ENCODE results near the gene PLCH1. TPM values are rescaled to one million over a fixed set of nuclear protein-coding genes. Genes with fewer than 3 reads are reported as not detected.

Gene PLCH1
- total and polyA plus RNA-seq, 2 of the 8 experiments (the other 6 are each of a cell fraction or from before 2014, with no cell fraction given) = 5.8 to 17.2 TPM

- CTCF ChIA-PET (ENCODE audit: partially characterized antibody) = interaction anchor here (0.9 to 1.2 kb wide), 3 partner anchors 88 to 270 kb away, joined by 3 read pairs; no protein-coding TSS in a partner anchor
- H3K18ac ChIP-seq (ENCODE audit: extremely low read depth, low read length) = no peak overlapping the region
- no peak overlapping the region for H2BK20ac ChIP-seq (ENCODE audit: low read length)
- H3K4me1 ChIP-seq (replicated peaks in 1 of 4; ENCODE audit: control insufficient read depth in 3 of 4, insufficient read depth in 4 of 4, low read length in 3 of 4) = no peaks in the 10 kb centered on the region
- POLR2A ChIA-PET (ENCODE audit: partially characterized antibody) = no interaction called here
- H3K56ac ChIP-seq (replicated peaks; ENCODE audit: insufficient read length, low read depth, low read length) = no peak overlapping the region
- no peak overlapping the region for H2BK5ac ChIP-seq (ENCODE audit: low read depth, low read length)
- H3K9ac ChIP-seq (replicated peaks in 1 of 4; ENCODE audit: extremely low read depth in 1 of 4, low read depth in 3 of 4, low read length in 3 of 4) = no peak overlapping the region
- no peak overlapping the region for H3K4me2 ChIP-seq (ENCODE audit: insufficient read depth in 1 of 2, low read depth in 2 of 2, low read length in 2 of 2)
- no peak overlapping the region for H3K4ac ChIP-seq (replicated peaks; ENCODE audit: insufficient read length, low read depth, low read length)
- H2AK5ac ChIP-seq (ENCODE audit: low read depth, low read length) = no peak overlapping the region
- H4K20me1 ChIP-seq (replicated peaks in 1 of 2; ENCODE audit: control insufficient read depth in 1 of 2, insufficient read depth in 2 of 2, low read length in 2 of 2) = no peaks in the 10 kb centered on the region
- no peaks in the 10 kb centered on the region for H3K9me3 ChIP-seq (ENCODE audit: insufficient read depth in 2 of 2, low read depth in 1 of 2, low read length in 1 of 2)
- H2AFZ ChIP-seq (ENCODE audit: low read length) = no peak overlapping the region
- no peaks in the 10 kb centered on the region for H3K23me2 ChIP-seq (ENCODE audit: low read depth, low read length)
- H2BK12ac ChIP-seq (ENCODE audit: low read depth, low read length) = no peak overlapping the region
- no peaks in the 10 kb centered on the region for H3K79me2 ChIP-seq (ENCODE audit: control insufficient read depth in 1 of 2, insufficient read depth in 2 of 2, low read length in 2 of 2)
- H4K8ac ChIP-seq (ENCODE audit: extremely low read depth, insufficient read depth, low read length) = no peak overlapping the region
- no peak overlapping the region for H3K27ac ChIP-seq (ENCODE audit: low read depth, low read length)
- no peaks in the 10 kb centered on the region for H3K79me1 ChIP-seq (ENCODE audit: low read depth, low read length)
- H4K5ac ChIP-seq (ENCODE audit: insufficient read length, low read depth, low read length) = no peak overlapping the region
- no peaks in the 10 kb centered on the region for H3K36me3 ChIP-seq (ENCODE audit: control insufficient read depth in 2 of 4, insufficient read depth in 4 of 4, low read length in 3 of 4)
- no peak overlapping the region for H2BK120ac ChIP-seq (replicated peaks; ENCODE audit: low read depth, low read length)
- no peak overlapping the region for H3K14ac ChIP-seq (ENCODE audit: insufficient read length)
- 90% methylated on average over 5 of the region's 5 CpGs; no CpG with 5 or more reads in 1 of the 2 experiments for WGBS, 2 experiments (ENCODE audit: extremely low coverage in 1 of 2, insufficient coverage in 1 of 2, insufficient read length in 1 of 2, insufficient replicate concordance in 2 of 2, low coverage in 1 of 2, low lambda C conversion rate in 2 of 2, missing lambda C conversion rate in 1 of 2)
- H3K23ac ChIP-seq (ENCODE audit: insufficient read length) = no peak overlapping the region
- no peak for FAIRE-seq
- H4K91ac ChIP-seq (replicated peaks; ENCODE audit: insufficient read length, low read length) = no peak overlapping the region
- no peaks in the 10 kb centered on the region for H3K27me3 ChIP-seq (replicated peaks in 1 of 4; ENCODE audit: control insufficient read depth in 3 of 4, extremely low read depth in 1 of 4, insufficient read depth in 3 of 4, low read length in 3 of 4)
- H2BK15ac ChIP-seq (ENCODE audit: low read length) = no peak overlapping the region
- DNase-seq (ENCODE audit: low read depth in 1 of 2, low spot score in 2 of 2) = no peak
- H3K4me3 ChIP-seq (ENCODE audit: extremely low read depth in 1 of 4, insufficient read depth in 2 of 4, low read depth in 3 of 4, low read length in 4 of 4) = no peak overlapping the region
- TF ChIP-seq CREB1 (IDR thresholded peaks at IDR 0.05) (no peak), TAF1 (IDR thresholded peaks at IDR 0.05; ENCODE audit: low read depth, low read length) (no peak), SIX5 (IDR thresholded peaks at IDR 0.05; ENCODE audit: low read depth, low read length) (no peak), KDM5A (IDR thresholded peaks at IDR 0.05; ENCODE audit: low read length) (no peak), POLR2AphosphoS5 (IDR thresholded peaks at IDR 0.05; ENCODE audit: low read depth, low read length) (no peak), EGR1 (IDR thresholded peaks at IDR 0.05; ENCODE audit: borderline replicate concordance, low read depth, low read length) (no peak), CHD1 (IDR thresholded peaks at IDR 0.05; ENCODE audit: low read depth, low read length) (no peak), EP300 (IDR thresholded peaks at IDR 0.05; ENCODE audit: borderline replicate concordance in 1 of 2, low read depth in 2 of 2, low read length in 2 of 2) (no peak), CTBP2 (IDR thresholded peaks at IDR 0.05; ENCODE audit: borderline replicate concordance, insufficient read depth, insufficient read length, low read length) (no peak), HDAC2 (IDR thresholded peaks at IDR 0.05; ENCODE audit: borderline replicate concordance in 1 of 2, low read depth in 2 of 2, low read length in 2 of 2) (no peak), RBBP5 (IDR thresholded peaks at IDR 0.05; ENCODE audit: borderline replicate concordance, low read depth, low read length) (no peak), E2F6 (IDR thresholded peaks at IDR 0.05) (no peak), RAD21 (IDR thresholded peaks at IDR 0.05 in 1 of 2, conservative IDR thresholded peaks at IDR 0.05 in 1 of 2; ENCODE audit: low read depth in 2 of 2, low read length in 2 of 2) (no peak)
Measured at GRCh38 chr3:155442072-155442471, 302.8 kb downstream of the PLCH1 start.

Data from H1 (cell line).